ENCODE measurements around the gene AKAP3.

The AKAP3 gene

GRCh38 chr12:4586500-4586899, 62.4 kb downstream of the AKAP3 start:
- Histone ChIP-seq H3K4me3 (replicated peaks; ENCODE audit: low read depth, low read length) (no peak overlapping the region), H3K27me3 (replicated peaks; ENCODE audit: control insufficient read depth, insufficient read depth, low read length) (no peaks in the 10 kb centered on the region; the same call in 1 of the 2 replicates), H3K36me3 (ENCODE audit: control insufficient read depth, insufficient read depth, low read length) (no peaks in the 10 kb centered on the region)
- DNase-seq (ENCODE audit: extremely low read depth, insufficient read length), result no peak
- no peak for TF ChIP-seq CTCF (IDR thresholded peaks at IDR 0.05; ENCODE audit: insufficient read depth, low read length, poor library complexity, severe bottlenecking)

- no peaks in the 10 kb centered on the region; the same call in 1 of the 2 replicates for H3K27me3 ChIP-seq (replicated peaks; ENCODE audit: control insufficient read depth, insufficient read depth, low read length)
- no peaks in the 10 kb centered on the region for H3K36me3 ChIP-seq (ENCODE audit: control insufficient read depth, insufficient read depth, low read length)
- DNase-seq (ENCODE audit: extremely low read depth, insufficient read length), result no peak
- TF ChIP-seq CTCF (IDR thresholded peaks at IDR 0.05; ENCODE audit: insufficient read depth, low read length, poor library complexity, severe bottlenecking), result no peak
- no peak overlapping the region for H3K4me3 ChIP-seq (replicated peaks; ENCODE audit: low read depth, low read length)
Observed at GRCh38 chr12:4584896-4585295, 64.0 kb downstream of the AKAP3 start.

GRCh38 chr12:4584281-4584680, 64.6 kb downstream of the AKAP3 start:
- Histone ChIP-seq H3K36me3 (ENCODE audit: control insufficient read depth, insufficient read depth, low read length) (no peaks in the 10 kb centered on the region), H3K27me3 (replicated peaks; ENCODE audit: control insufficient read depth, insufficient read depth, low read length) (no peaks in the 10 kb centered on the region; the same call in 1 of the 2 replicates), H3K4me3 (replicated peaks; ENCODE audit: low read depth, low read length) (no peak overlapping the region)
- DNase-seq (ENCODE audit: extremely low read depth, insufficient read length), result no peak
- no peak for TF ChIP-seq CTCF (IDR thresholded peaks at IDR 0.05; ENCODE audit: insufficient read depth, low read length, poor library complexity, severe bottlenecking)

DNA sequence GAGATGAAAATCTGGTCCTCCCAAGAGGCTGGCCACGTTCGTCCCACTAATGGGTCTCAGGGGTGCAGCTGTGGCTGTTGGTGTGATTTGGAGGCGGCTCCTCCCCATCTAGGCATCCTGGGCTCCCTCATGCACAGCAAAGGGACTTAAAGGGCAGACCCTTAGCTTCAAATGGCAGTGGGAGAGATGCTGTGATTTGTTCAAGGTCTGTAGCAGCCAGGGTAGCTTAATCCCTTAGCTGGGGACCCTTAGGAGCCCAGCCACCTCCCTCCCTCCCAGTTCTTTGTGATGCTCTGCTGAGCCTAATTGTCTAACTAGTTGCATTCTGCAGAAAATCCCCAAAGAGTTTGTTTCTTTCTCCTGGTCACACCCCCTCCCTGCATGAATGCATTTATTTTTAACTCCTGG, 68.6 kb downstream of the AKAP3 start:
- Histone ChIP-seq H3K27me3 (replicated peaks; ENCODE audit: control insufficient read depth, insufficient read depth, low read length) (no peaks in the 10 kb centered on the region), H3K4me3 (replicated peaks; ENCODE audit: low read depth, low read length) (no peak overlapping the region), H3K36me3 (ENCODE audit: control insufficient read depth, insufficient read depth, low read length) (no peaks in the 10 kb centered on the region)
- DNase-seq (ENCODE audit: extremely low read depth, insufficient read length), result no peak
- TF ChIP-seq CTCF (IDR thresholded peaks at IDR 0.05; ENCODE audit: insufficient read depth, low read length, poor library complexity, severe bottlenecking), result no peak

DNA sequence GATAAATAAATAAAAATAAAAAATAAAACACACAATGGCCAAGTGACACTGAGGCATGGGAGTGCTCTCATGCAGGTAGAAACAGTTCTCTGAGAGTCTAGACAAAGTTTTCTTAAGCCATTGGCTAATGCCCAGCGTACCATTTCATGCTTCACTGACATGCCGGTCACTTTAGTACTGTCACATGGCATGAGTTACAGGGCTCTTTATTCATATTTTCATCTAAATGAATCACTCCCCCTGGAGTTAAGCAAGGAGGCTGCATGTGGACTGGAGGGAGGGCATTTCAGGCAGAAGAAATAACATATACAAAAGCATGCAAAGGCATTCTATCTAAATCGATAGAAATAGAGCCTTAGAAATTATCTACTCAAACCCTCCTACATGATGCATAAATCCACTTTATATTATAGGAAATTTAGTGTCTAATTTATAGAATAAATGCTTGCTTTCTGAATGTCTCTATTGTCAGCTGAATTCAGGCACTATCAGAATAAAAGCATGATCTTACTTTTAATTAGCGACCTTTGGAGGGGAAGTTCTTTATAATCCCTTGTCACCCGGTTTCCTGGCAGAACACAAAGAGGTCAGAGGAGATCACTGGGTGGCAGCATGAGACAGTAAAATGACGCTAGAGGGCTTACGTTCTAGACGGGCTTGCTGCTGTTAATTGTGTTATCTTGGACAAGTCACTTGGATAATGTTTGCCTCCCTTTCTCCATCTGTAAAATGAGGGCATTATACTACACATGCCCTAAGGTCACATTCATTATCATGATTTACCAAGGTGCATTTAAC, 69.3 kb downstream of the AKAP3 start:
- no peak for DNase-seq (ENCODE audit: extremely low read depth, insufficient read length)
- Histone ChIP-seq H3K4me3 (replicated peaks; ENCODE audit: low read depth, low read length) (no peak overlapping the region), H3K27me3 (replicated peaks; ENCODE audit: control insufficient read depth, insufficient read depth, low read length) (no peaks in the 10 kb centered on the region), H3K36me3 (ENCODE audit: control insufficient read depth, insufficient read depth, low read length) (no peaks in the 10 kb centered on the region)
- peak; percentile 35 for TF ChIP-seq CTCF (IDR thresholded peaks at IDR 0.05; ENCODE audit: insufficient read depth, low read length, poor library complexity, severe bottlenecking)
